Measurements from ENCODE around the gene SMARCD1. TPM values are rescaled to one million over a fixed set of nuclear protein-coding genes. Genes with fewer than 3 reads are reported as not detected.
"Not testable (repeated sequence)": the region's sequence is repeated elsewhere in the genome, so short reads cannot be mapped to it uniquely, and the experiment has no call there.

Gene SMARCD1
- total and polyA plus RNA-seq, 2 donors, result 19.9 to 38.2 TPM

DNA sequence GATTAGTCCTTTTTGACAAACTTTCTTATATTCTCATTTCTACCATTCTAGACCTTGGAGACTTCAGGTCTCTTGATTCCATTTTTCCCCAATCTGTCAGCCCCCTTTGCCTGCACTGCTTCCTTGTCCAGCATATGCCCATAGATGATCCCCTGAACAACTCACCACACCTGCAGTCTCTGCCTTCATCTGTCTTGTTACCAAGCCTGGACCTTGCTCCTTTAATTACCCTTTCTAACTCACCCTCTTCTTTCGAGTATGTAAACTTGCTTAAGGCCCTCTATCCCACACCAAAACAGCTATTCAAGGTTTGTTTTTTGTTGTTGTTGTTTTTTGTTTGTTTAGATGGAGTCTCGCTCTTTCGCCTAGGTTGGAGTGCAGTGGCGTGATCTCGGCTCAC lies 36.5 kb downstream of the SMARCD1 start:
- Histone ChIP-seq H3K36me3 (ENCODE audit: control insufficient read depth in 2 of 2, insufficient read depth in 2 of 2, low read length in 1 of 2) (peaks cover 42 to 51% of the 10 kb centered on the region in 2 donors), H3K27ac (ENCODE audit: low read depth in 1 of 2, low read length in 1 of 2) (no peak overlapping the region), H3K4me3 (ENCODE audit: low read length in 2 of 2) (no peak overlapping the region), H3K4me1 (ENCODE audit: control insufficient read depth in 2 of 2, insufficient read depth in 2 of 2, low read length in 2 of 2) (peaks cover 3 to 8% of the 10 kb centered on the region in 2 donors), H3K27me3 (ENCODE audit: control insufficient read depth in 2 of 2, insufficient read depth in 1 of 2, low read length in 1 of 2) (no peaks in the 10 kb centered on the region), H3K9me3 (ENCODE audit: control insufficient read depth in 2 of 2, insufficient read depth in 1 of 2, low read length in 1 of 2) (no peaks in the 10 kb centered on the region)
- DNase-seq (ENCODE audit: low read depth in 6 of 9, low spot score in 9 of 9), result no peak
- WGBS, result over 99% methylated on average over 5 of the region's 5 CpGs

GRCh38 chr12:50123203-50123602 lies 38.1 kb downstream of the SMARCD1 start:
- H3K27me3 ChIP-seq (ENCODE audit: control insufficient read depth in 2 of 2, insufficient read depth in 1 of 2, low read length in 1 of 2), result no peaks in the 10 kb centered on the region
- peaks cover 49 to 60% of the 10 kb centered on the region in 2 donors for H3K36me3 ChIP-seq (ENCODE audit: control insufficient read depth in 2 of 2, insufficient read depth in 2 of 2, low read length in 1 of 2)
- H3K4me3 ChIP-seq (ENCODE audit: low read length in 2 of 2), result no peak overlapping the region
- 90% methylated on average over 2 of the region's 2 CpGs for WGBS
- no peak overlapping the region for H3K27ac ChIP-seq (ENCODE audit: low read depth in 1 of 2, low read length in 1 of 2)
- no peak for DNase-seq (ENCODE audit: low read depth in 6 of 9, low spot score in 9 of 9)
- peaks cover 3 to 8% of the 10 kb centered on the region in 2 donors for H3K4me1 ChIP-seq (ENCODE audit: control insufficient read depth in 2 of 2, insufficient read depth in 2 of 2, low read length in 2 of 2)
- no peaks in the 10 kb centered on the region for H3K9me3 ChIP-seq (ENCODE audit: control insufficient read depth in 2 of 2, insufficient read depth in 1 of 2, low read length in 1 of 2)

DNA sequence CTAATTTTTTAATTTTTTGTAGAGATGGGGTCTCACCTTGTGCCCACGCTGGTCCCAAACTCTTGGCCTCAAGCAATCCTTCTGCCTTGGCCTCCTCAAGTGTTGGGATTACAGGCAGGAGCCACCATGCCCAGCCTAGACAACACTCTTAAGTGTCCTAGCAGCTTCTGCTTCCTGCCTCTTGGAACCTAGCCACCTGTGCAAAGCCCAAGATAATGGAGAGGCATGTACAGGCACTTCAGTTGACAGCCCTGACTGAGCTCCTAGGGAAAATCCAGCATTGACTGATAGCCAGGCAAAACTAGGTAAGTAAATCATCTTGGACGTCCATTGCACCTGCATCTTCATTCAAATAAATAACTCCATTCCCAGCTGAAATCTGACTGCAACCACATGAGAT lies 42.4 kb downstream of the SMARCD1 start:
- 97% methylated on average over 2 of the region's 2 CpGs for WGBS
- peaks cover 3 to 8% of the 10 kb centered on the region in 2 donors for H3K4me1 ChIP-seq (ENCODE audit: control insufficient read depth in 2 of 2, insufficient read depth in 2 of 2, low read length in 2 of 2)
- peaks cover 40 to 65% of the 10 kb centered on the region in 2 donors for H3K36me3 ChIP-seq (ENCODE audit: control insufficient read depth in 2 of 2, insufficient read depth in 2 of 2, low read length in 1 of 2)
- no peak overlapping the region for H3K4me3 ChIP-seq (ENCODE audit: low read length in 2 of 2)
- H3K27ac ChIP-seq (ENCODE audit: low read depth in 1 of 2, low read length in 1 of 2), result no peak overlapping the region
- H3K27me3 ChIP-seq (ENCODE audit: control insufficient read depth in 2 of 2, insufficient read depth in 1 of 2, low read length in 1 of 2), result no peaks in the 10 kb centered on the region
- no peak for DNase-seq (ENCODE audit: low read depth in 6 of 9, low spot score in 9 of 9)
- H3K9me3 ChIP-seq (ENCODE audit: control insufficient read depth in 2 of 2, insufficient read depth in 1 of 2, low read length in 1 of 2), result no peaks in the 10 kb centered on the region

DNA sequence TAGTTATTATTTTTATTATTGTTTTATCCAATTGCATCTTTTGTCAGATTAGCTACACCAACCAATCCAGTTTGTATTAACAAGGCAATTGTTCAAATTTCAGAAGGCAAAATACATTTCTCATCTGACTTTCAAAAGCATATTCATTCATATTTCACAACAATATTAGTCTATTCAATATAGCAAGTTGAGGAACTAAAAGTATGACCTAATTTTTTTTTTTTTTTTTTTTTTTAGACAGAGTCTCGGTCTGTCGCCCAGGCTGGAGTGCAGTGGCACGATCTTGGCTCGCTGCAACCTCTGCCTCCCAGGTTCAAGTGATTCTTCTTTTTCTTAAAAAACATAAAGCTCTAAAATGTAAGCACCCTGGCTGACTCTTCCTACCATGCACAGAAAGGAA lies 44.1 kb downstream of the SMARCD1 start:
- Histone ChIP-seq H3K36me3 (ENCODE audit: control insufficient read depth in 2 of 2, insufficient read depth in 2 of 2, low read length in 1 of 2) (peaks cover 41 to 68% of the 10 kb centered on the region in 2 donors), H3K4me3 (ENCODE audit: low read length in 2 of 2) (no peak overlapping the region), H3K27me3 (ENCODE audit: control insufficient read depth in 2 of 2, insufficient read depth in 1 of 2, low read length in 1 of 2) (no peaks in the 10 kb centered on the region), H3K9me3 (ENCODE audit: control insufficient read depth in 2 of 2, insufficient read depth in 1 of 2, low read length in 1 of 2) (no peaks in the 10 kb centered on the region), H3K4me1 (ENCODE audit: control insufficient read depth in 2 of 2, insufficient read depth in 2 of 2, low read length in 2 of 2) (peaks cover 3 to 10% of the 10 kb centered on the region in 2 donors), H3K27ac (ENCODE audit: low read depth in 1 of 2, low read length in 1 of 2) (no peak overlapping the region)
- 95% methylated on average over 4 of the region's 4 CpGs for WGBS
- no peak for DNase-seq (ENCODE audit: low read depth in 6 of 9, low spot score in 9 of 9)

GRCh38 chr12:50132505-50133135 lies 47.5 kb downstream of the SMARCD1 start:
- 89% methylated on average over 2 of the region's 2 CpGs for WGBS
- no peaks in the 10 kb centered on the region for H3K9me3 ChIP-seq (ENCODE audit: control insufficient read depth in 2 of 2, insufficient read depth in 1 of 2, low read length in 1 of 2)
- peaks cover 0 to 3% of the 10 kb centered on the region in 2 donors for H3K4me1 ChIP-seq (ENCODE audit: control insufficient read depth in 2 of 2, insufficient read depth in 2 of 2, low read length in 2 of 2)
- peak in 4 of 9 donors; percentile 23 to 71 (median 35) for DNase-seq (ENCODE audit: low read depth in 6 of 9, low spot score in 9 of 9)
- no peak overlapping the region for H3K27ac ChIP-seq (ENCODE audit: low read depth in 1 of 2, low read length in 1 of 2)
- peaks cover 52 to 81% of the 10 kb centered on the region in 2 donors for H3K36me3 ChIP-seq (ENCODE audit: control insufficient read depth in 2 of 2, insufficient read depth in 2 of 2, low read length in 1 of 2)
- H3K27me3 ChIP-seq (ENCODE audit: control insufficient read depth in 2 of 2, insufficient read depth in 1 of 2, low read length in 1 of 2), result no peaks in the 10 kb centered on the region
- no peak overlapping the region for H3K4me3 ChIP-seq (ENCODE audit: low read length in 2 of 2)

- H3K27ac ChIP-seq (ENCODE audit: low read depth in 1 of 2, low read length in 1 of 2), result no peak overlapping the region
- H3K4me1 ChIP-seq (ENCODE audit: control insufficient read depth in 2 of 2, insufficient read depth in 2 of 2, low read length in 2 of 2), result no peaks in the 10 kb centered on the region
- H3K4me3 ChIP-seq (ENCODE audit: low read length in 2 of 2), result no peak overlapping the region
- no peaks in the 10 kb centered on the region for H3K27me3 ChIP-seq (ENCODE audit: control insufficient read depth in 2 of 2, insufficient read depth in 1 of 2, low read length in 1 of 2)
- H3K9me3 ChIP-seq (ENCODE audit: control insufficient read depth in 2 of 2, insufficient read depth in 1 of 2, low read length in 1 of 2), result no peaks in the 10 kb centered on the region
- no peak for DNase-seq (ENCODE audit: low read depth in 6 of 9, low spot score in 9 of 9)
- WGBS, result 98% methylated on average over 8 of the region's 8 CpGs
- H3K36me3 ChIP-seq (ENCODE audit: control insufficient read depth in 2 of 2, insufficient read depth in 2 of 2, low read length in 1 of 2), result peaks cover 18 to 44% of the 10 kb centered on the region in 2 donors
Measured at GRCh38 chr12:50142993-50143392, 57.9 kb downstream of the SMARCD1 start.

- 97% methylated on average over 2 of the region's 2 CpGs for WGBS
- Histone ChIP-seq H3K9me3 (ENCODE audit: control insufficient read depth in 2 of 2, insufficient read depth in 1 of 2, low read length in 1 of 2) (no peaks in the 10 kb centered on the region), H3K27ac (ENCODE audit: low read depth in 1 of 2, low read length in 1 of 2) (no peak overlapping the region), H3K4me1 (ENCODE audit: control insufficient read depth in 2 of 2, insufficient read depth in 2 of 2, low read length in 2 of 2) (no peaks in the 10 kb centered on the region), H3K27me3 (ENCODE audit: control insufficient read depth in 2 of 2, insufficient read depth in 1 of 2, low read length in 1 of 2) (no peaks in the 10 kb centered on the region), H3K4me3 (ENCODE audit: low read length in 2 of 2) (no peak overlapping the region), H3K36me3 (ENCODE audit: control insufficient read depth in 2 of 2, insufficient read depth in 2 of 2, low read length in 1 of 2) (peaks cover 12 to 32% of the 10 kb centered on the region in 2 donors)
- no peak for DNase-seq (ENCODE audit: low read depth in 6 of 9, low spot score in 9 of 9)
Measured at GRCh38 chr12:50145439-50145838, 60.3 kb downstream of the SMARCD1 start.

- no peaks in the 10 kb centered on the region for H3K9me3 ChIP-seq (ENCODE audit: control insufficient read depth in 2 of 2, insufficient read depth in 1 of 2, low read length in 1 of 2)
- over 99% methylated on average over 4 of the region's 4 CpGs for WGBS
- H3K4me1 ChIP-seq (ENCODE audit: control insufficient read depth in 2 of 2, insufficient read depth in 2 of 2, low read length in 2 of 2), result no peaks in the 10 kb centered on the region
- peaks cover 4 to 17% of the 10 kb centered on the region in 2 donors for H3K36me3 ChIP-seq (ENCODE audit: control insufficient read depth in 2 of 2, insufficient read depth in 2 of 2, low read length in 1 of 2)
- no peaks in the 10 kb centered on the region for H3K27me3 ChIP-seq (ENCODE audit: control insufficient read depth in 2 of 2, insufficient read depth in 1 of 2, low read length in 1 of 2)
- DNase-seq (ENCODE audit: low read depth in 6 of 9, low spot score in 9 of 9), result no peak
- no peak overlapping the region for H3K4me3 ChIP-seq (ENCODE audit: low read length in 2 of 2)
- no peak overlapping the region for H3K27ac ChIP-seq (ENCODE audit: low read depth in 1 of 2, low read length in 1 of 2)
Measured at GRCh38 chr12:50147281-50147680, 62.1 kb downstream of the SMARCD1 start.

DNA sequence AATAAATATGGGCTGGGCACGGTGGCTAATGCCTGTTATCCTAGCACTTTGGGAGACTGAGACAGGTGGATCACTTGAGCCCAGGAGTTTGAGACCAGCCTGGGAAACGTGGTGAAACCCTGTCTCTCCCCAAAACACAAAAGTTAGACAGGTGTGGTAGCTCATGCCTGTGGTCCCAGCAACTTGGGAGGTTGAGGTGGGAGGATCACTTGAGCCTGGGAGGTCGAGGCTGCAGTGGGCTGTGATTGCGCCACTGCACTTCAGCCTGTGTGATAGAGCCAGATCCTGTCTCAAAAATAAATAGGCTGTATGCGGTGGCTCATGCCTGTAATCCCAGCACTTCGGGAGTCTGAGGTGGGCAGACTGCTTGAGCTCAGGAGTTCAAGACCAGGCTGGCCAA lies 62.9 kb downstream of the SMARCD1 start:
- H3K27ac ChIP-seq (ENCODE audit: low read depth in 1 of 2, low read length in 1 of 2); H3K27me3 ChIP-seq (ENCODE audit: control insufficient read depth in 2 of 2, insufficient read depth in 1 of 2, low read length in 1 of 2); H3K4me3 ChIP-seq (ENCODE audit: low read length in 2 of 2); H3K4me1 ChIP-seq (ENCODE audit: control insufficient read depth in 2 of 2, insufficient read depth in 2 of 2, low read length in 2 of 2); H3K9me3 ChIP-seq (ENCODE audit: control insufficient read depth in 2 of 2, insufficient read depth in 1 of 2, low read length in 1 of 2); DNase-seq (ENCODE audit: low read depth in 6 of 9, low spot score in 9 of 9): not testable (repeated sequence)
- peaks cover 4 to 12% of the 10 kb centered on the region in 2 donors for H3K36me3 ChIP-seq (ENCODE audit: control insufficient read depth in 2 of 2, insufficient read depth in 2 of 2, low read length in 1 of 2)
- 95% methylated on average over 6 of the region's 6 CpGs for WGBS
